NCI-H524 treated with DMSO at 0.1 percent for 48 hours (cell line): ENCODE measurements around the gene RECQL5.
"Not testable (repeated sequence)": the region's sequence is repeated elsewhere in the genome, so short reads cannot be mapped to it uniquely, and the experiment has no call there.

Experiments
- DNase-seq: peaks from one replicate; lab custom pipeline; 2025; lab: John Stamatoyannopoulos, UW

RECQL5 gene

DNA sequence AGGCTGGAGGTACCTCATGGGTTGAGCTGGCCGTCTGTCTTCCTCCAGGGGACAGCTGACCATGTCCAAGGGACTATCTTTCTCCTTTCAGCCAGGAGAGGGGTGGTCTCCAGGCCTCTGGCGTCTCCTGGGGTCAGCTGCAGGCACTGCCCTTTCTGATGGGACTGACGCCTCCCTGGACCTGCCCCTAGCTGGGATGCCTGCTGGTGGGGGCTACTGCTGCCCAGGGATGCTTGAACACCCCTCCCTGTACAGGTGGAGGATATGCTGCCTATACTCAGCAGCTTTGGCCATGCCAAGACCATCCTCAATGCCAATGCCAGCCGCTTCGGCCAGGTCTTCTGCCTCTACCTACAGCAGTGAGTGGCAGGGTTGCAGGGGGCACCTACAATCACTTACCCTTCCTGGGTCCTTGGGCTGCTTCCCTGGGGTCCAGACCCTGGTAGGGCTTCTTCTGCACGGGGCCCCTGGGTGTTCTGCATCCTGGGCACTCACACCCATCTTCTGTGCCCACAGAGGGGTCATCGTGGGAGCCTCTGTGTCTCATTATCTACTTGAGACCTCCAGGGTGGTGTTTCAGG is 75.1 kb downstream of the RECQL5 start:
- no peak for DNase-seq

DNA sequence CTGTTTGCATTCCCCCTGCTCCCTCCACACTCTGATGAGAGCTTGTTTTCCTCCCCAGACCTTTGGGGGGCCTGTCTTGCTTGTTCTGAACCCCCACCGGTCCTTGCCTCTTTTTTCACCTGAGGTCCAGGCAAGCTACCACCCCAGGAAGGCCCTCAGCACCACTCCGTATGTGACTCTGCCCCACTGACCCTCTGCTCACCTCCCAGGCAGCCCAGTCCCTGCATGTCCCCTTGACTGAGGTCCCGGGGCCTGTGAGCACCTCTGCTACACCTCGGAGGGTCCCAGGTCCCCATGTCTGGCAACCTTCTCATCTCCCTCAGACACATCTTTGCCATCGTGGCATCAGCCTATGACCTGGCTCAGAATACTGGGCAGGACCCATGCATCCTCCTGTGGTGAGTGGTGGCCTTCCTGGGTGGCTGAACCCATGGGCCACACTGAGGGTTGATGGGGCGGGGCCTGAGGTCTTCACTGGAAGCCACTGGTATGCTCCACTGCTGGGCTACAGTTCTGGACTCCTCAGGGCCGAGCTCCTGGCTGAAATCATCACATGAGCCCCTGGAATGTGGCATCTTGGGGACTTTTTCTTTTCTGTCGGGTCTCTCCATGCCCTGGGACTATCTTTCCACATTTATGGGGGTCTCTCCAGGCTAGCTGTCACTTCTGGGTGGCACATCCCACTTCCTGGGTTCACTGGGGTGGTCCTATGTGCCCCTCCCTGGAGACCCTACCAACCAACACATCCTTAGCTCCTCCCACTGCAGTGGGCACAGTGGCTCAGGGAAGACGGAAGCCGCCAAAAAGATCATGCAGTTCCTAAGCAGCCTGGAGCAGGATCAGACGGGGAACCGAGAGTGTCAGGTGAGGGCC is 75.9 kb downstream of the RECQL5 start:
- DNase-seq = no peak

DNA sequence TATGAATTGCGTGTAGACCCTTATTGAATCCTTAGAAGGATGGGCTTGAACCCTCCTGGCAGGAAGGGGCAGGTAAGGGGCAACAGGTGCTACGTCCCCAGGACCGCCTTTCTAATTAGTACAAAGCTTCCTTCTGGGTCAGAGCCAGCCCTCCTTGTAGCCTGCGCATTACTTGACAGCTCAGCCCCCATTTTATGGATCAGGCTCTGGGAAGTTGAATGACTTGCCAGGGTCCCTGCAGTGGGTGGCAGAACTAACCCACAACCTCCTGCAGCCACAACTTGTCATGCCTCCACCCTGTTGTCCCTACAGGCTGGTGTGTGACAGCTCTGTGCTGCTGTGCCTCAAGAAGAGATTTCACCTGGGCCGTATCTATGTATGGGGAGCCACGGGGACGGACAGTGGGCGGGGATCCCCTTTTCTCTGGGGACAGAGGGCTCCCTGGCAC is 76.6 kb downstream of the RECQL5 start:
- no peak for DNase-seq

DNA sequence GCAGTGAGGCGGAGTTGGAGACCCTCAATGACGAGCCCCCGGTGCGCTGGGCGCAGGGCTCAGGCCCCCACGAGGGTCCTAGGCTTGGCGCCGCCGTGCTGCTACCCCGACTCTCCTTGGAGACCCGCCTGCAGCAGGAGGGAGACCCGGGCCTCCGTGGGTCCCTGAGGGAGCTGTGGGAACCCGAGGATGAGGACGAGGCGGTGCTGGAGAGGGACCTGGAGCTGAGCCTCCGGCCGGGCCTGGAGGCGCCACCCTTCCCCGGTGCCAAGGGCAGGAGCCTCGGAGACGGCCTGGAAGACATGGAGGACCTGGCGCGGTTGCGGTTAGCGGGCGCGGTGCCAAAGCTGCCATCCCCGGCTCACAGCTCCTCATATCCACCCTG is 77.0 kb downstream of the RECQL5 start:
- DNase-seq = no peak

GRCh38 chr17:75589012-75589918 is 77.7 kb downstream of the RECQL5 start:
- DNase-seq = peak; percentile 53

GRCh38 chr17:75588596-75589011 is 78.3 kb downstream of the RECQL5 start:
- no peak for DNase-seq

DNA sequence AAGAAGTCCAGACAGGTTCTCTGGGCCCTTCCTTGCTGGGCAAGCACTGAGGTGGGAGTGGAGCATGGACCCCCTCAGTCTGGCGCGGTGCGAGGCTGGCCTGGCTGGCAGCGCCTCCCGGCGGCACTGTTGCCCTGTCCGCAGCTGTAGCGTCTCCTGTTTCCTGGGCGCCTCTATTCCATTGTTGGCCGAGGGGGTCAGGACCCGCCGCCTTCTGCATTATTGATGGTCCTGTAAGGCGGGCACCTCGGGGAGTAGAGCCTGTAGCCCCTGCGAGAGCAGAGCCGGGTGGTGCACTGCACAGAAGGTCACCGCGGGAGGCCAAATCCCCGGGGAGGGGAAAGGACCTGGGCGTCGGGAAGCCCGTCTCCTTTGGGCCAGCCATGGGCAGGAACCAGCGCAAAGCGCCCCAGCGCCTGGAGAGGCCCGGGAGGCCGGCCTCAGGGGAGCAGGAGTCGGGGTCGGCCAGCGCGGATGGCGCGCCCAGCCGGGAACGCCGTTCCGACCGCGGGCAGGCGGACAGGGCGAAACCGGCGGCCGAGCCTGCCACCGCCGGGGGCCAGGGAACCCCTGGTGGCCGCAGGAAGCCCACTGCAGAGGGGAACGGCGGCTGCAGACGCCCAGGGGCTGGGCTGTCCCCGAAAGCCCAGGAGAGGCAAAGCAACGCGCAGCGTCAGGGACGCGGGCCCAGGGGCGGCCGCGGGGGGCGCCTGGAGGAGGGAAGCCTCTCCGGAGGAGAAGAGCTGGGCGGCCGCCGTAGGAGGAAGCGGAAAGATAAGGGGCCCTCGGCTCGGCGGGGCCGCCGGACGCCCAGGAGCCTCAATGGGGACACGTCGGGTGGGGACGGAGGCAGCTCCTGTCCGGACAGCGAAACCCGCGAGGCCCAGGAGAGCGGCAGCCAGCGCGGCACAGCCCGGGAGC is 79.0 kb downstream of the RECQL5 start, which contains the start of gene MYO15B:
MYO15B (plus strand) TSS at position 126 of the 921 bp plus-strand sequence; CDS start at position 384, 258 bp downstream.
- DNase-seq = peak; percentile 17

- no peak for DNase-seq
Measured at GRCh38 chr17:75584849-75585175, 82.1 kb downstream of the RECQL5 start.

DNA sequence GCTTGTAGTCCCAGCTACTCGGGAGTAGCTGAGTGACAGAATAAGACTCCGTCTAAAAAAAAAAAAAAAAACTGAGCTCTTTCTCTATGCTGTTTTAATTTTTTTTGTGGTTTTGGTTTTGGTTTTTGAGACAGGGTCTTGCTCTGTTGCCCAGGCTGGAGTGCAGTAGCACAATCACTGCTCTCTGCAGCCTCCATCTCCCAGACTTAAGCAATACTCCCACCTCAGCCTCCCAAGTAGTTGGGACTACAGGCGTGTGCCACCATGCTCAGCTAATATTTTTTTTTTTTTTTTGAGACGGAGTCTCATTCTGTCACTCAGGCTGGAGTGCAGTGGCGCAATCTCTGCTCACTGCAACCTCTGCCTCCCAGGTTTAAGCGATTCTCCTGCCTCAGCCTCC is 83.8 kb downstream of the RECQL5 start:
- DNase-seq = not testable (repeated sequence)

- DNase-seq = not testable (repeated sequence)
Measured at GRCh38 chr17:75581121-75581725, 85.7 kb downstream of the RECQL5 start.
